ENCODE data around the gene SIAH1.

GRCh38 chr16:48382131-48382530 is 3.1 kb downstream of the SIAH1 start:
- TF ChIP-seq POLR2A (IDR thresholded peaks at IDR 0.05) = no peak
- no peak for TF ChIP-seq CTCF (IDR thresholded peaks at IDR 0.05)
- TF ChIP-seq EP300 (IDR thresholded peaks at IDR 0.05) = no peak
